ENCODE data around the gene HYOU1.
"Not testable (repeated sequence)": the region's sequence is repeated elsewhere in the genome, so short reads cannot be mapped to it uniquely, and the experiment has no call there.

Gene HYOU1

GRCh38 chr11:119084663-119085436 is 27.8 kb upstream of the HYOU1 start, which contains the start of gene HMBS:
TSS of gene HMBS (plus strand) at chr11:119084881. CDS start at chr11:119085034, 153 bp downstream.
- DNase-seq (ENCODE audit: low read depth): peak; percentile 79

GRCh38 chr11:119081682-119082260 is 24.8 kb upstream of the HYOU1 start:
- DNase-seq (ENCODE audit: low read depth): no peak

GRCh38 chr11:119078675-119079420 is 21.8 kb upstream of the HYOU1 start:
- DNase-seq (ENCODE audit: low read depth): no peak

GRCh38 chr11:119077839-119078238 is 20.8 kb upstream of the HYOU1 start:
- DNase-seq (ENCODE audit: low read depth): no peak

- DNase-seq (ENCODE audit: low read depth): peak; percentile 92
These were observed 10.6 kb upstream of the HYOU1 start, which contains the start of gene VPS11 for GRCh38 chr11:119067371-119068222. TSS of gene VPS11 (plus strand) at chr11:119067818. CDS start at chr11:119067824, 6 bp downstream.

GRCh38 chr11:119065369-119065768 is 8.4 kb upstream of the HYOU1 start:
- no peak for DNase-seq (ENCODE audit: low read depth)

- DNase-seq (ENCODE audit: low read depth): no peak
These were observed 5.8 kb upstream of the HYOU1 start for GRCh38 chr11:119062779-119063178.

- DNase-seq (ENCODE audit: low read depth): no peak
These were observed 4.3 kb upstream of the HYOU1 start for GRCh38 chr11:119061256-119061655.

GRCh38 chr11:119059128-119059527 is 2.1 kb upstream of the HYOU1 start:
- not testable (repeated sequence) for DNase-seq (ENCODE audit: low read depth)

- peak; percentile 23 for DNase-seq (ENCODE audit: low read depth)
These were observed 495 bp downstream of the HYOU1 start for GRCh38 chr11:119056421-119056999.

GRCh38 chr11:119055901-119056300 is 1.1 kb downstream of the HYOU1 start:
- DNase-seq (ENCODE audit: low read depth): no peak

GRCh38 chr11:119054418-119054817 is 2.6 kb downstream of the HYOU1 start:
- DNase-seq (ENCODE audit: low read depth): no peak

GRCh38 chr11:119052163-119052814 is 4.7 kb downstream of the HYOU1 start:
- DNase-seq (ENCODE audit: low read depth): no peak

GRCh38 chr11:119051440-119052162 is 5.4 kb downstream of the HYOU1 start:
- DNase-seq (ENCODE audit: low read depth): no peak

- DNase-seq (ENCODE audit: low read depth): no peak
These were observed 7.9 kb downstream of the HYOU1 start for GRCh38 chr11:119049081-119049480.

GRCh38 chr11:119048644-119049043 is 8.4 kb downstream of the HYOU1 start:
- no peak for DNase-seq (ENCODE audit: low read depth)

- DNase-seq (ENCODE audit: low read depth): no peak
These were observed 9.8 kb downstream of the HYOU1 start for GRCh38 chr11:119047205-119047604.

GRCh38 chr11:119046489-119046888 is 10.5 kb downstream of the HYOU1 start:
- DNase-seq (ENCODE audit: low read depth): no peak

- no peak for DNase-seq (ENCODE audit: low read depth)
These were observed 12.3 kb downstream of the HYOU1 start for GRCh38 chr11:119044708-119045107.

- no peak for DNase-seq (ENCODE audit: low read depth)
These were observed 14.1 kb downstream of the HYOU1 start for GRCh38 chr11:119042927-119043326.

All from stimulated activated CD8-positive, alpha-beta memory T cell treated with anti-CD3 and anti-CD28 coated beads, Interleukin-15, amount 100 ng/mL, for 24 hours (primary cell).